Hair follicle dermal papilla cell (primary cell): Measurements from ENCODE around the gene COASY. TPM values are rescaled to one million over a fixed set of nuclear protein-coding genes. Genes with fewer than 3 reads are reported as not detected.

Experiments
- total RNA-seq: library from RNA; depleted of rRNA; stranded (reverse); fragments of >200 nt; gene quantifications from 2 replicates; pipeline ENCODE4 v1.2.3, GENCODE V29; 2012

Gene COASY
- 19.1 and 23.2 TPM in 2 replicates for total RNA-seq

GRCh38 chr17:42561897-42562387 is at the start of gene COASY:
COASY (plus strand) TSS chr17:42562148; CDS start chr17:42562623, 475 bp downstream.

GRCh38 chr17:42536048-42536371 is 25.9 kb upstream of the COASY start, which contains the start of gene NAGLU:
NAGLU (plus strand) TSS chr17:42536241; CDS start chr17:42536273, 32 bp downstream.

GRCh38 chr17:42552736-42553135 is 9.2 kb upstream of the COASY start, which contains the start of gene HSD17B1:
HSD17B1 (plus strand) TSS chr17:42552923; CDS start chr17:42552934, 11 bp downstream.

DNA sequence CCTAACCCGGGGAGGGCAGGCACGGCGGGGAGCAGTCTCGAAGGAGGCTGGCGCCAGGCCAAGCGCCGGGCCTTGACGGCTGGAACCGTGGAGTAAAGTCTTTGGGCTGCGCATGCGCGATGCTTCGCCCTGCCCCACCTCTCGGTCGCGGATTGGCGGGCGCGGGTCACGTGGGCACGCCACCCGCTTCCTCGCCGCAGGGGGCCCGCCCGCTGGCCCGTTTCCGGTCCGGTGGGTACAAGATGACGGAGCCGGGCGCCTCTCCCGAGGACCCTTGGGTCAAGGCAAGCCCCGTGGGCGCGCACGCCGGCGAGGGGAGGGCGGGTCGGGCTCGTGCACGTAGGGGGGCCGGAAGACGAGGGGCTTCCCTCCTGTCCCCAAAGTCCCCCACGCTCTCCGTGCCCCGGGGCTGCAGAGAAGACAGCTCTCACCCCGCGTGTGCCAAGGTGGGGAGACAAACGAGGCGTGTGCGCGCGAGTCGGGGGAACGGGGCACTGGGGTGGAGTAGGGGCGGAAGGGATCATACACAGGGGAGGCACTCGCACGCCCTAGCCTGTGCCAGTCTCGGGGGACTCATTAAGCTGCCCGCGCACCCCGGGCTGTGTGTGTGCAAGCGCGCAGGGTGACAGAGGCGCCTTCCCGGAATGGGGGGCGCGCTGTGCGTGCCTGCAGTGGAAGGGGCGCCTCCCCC is 5.1 kb downstream of the COASY start, which contains the start of gene MLX:
MLX (plus strand) TSS at position 218 of the 691 bp plus-strand sequence; CDS start at position 243, 25 bp downstream.

DNA sequence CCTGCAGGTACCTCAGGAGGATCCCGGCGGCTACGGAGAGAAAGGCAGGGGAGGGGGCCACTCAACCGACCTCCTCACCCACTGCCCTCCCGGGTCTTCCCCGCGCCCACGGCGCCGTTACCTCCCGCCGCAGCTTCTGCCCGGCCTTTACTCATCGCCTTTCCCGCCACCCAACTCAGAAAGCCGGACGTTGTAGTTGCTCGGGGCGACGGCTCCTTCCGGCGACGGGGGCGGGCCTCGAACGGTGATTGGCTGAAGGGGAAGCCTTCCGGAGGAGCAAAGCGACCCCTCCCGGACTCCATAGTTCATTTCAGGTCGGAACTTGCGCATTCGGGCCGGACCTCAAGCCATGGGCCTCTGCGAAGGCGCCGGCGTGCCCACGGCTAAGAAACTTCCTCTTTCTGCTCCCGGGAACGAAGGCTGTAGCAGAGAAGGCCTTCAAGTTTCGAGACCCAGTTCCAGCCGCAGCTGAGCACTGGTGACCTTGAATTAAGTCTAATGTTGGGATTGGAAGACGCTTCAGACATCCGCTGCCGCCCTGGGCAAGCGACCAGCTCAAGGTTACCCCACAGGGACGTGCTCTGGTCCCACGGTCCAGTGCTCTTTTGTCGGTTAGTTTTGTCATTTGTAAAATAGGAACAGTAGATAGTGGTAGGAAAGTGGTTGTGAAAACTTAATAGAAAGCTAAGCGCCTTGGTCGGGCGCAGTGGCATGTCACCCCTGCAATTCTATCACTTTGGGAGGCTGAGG is 15.8 kb downstream of the COASY start, which contains the start of gene PSMC3IP:
PSMC3IP (minus strand) TSS at position 198 of the 750 bp plus-strand sequence; CDS start at position 155, 43 bp downstream.

DNA sequence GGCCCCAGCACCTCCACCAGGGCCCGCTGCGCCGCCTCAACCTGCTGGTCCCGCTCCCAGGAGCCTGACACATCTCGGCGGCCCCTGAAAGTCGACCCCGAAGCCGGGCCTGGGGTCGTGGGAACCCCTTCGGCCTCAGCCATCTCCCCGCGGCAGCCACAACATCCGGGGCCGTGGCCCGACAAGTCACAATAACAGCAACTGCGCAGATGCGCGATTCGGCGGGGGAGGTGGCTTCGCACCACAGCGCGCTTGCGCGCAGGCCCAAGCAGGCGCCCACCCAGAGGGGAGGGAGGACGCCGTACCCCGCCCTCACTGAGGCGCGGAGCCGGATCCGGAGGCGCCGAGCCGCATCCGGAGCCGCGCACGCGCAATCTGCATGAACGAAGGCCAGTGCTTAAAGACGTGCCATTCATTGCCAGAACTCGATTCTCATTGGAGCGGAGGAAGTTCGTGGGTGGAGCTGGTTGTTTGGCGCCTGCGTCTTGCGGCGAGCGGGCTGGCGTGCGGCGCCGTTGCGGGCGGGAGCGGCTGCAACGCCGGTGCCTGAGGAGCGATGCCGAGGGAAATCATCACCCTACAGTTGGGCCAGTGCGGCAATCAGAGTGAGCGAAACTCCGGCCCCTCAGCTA is 47.4 kb downstream of the COASY start, which contains the start of the genes RETREG3 and TUBG1:
RETREG3 (minus strand) TSS at position 193 of the 632 bp plus-strand sequence; CDS start at position 143, 50 bp downstream.
TUBG1 (plus strand) TSS at position 502 of the 632 bp plus-strand sequence; CDS start at position 557, 55 bp downstream.

Other genes with a start within 250 kb of the COASY start
- 203 and 277 TPM in 2 replicates for gene STAT3, start 173.7 kb upstream of the COASY start, total RNA-seq
- gene CAVIN1, start 138.9 kb upstream of the COASY start, total RNA-seq: 1,335 and 1,666 TPM in 2 replicates
- 56.6 and 59.7 TPM in 2 replicates for gene ATP6V0A1, start 103.3 kb upstream of the COASY start, total RNA-seq
- gene NAGLU, start 25.9 kb upstream of the COASY start, total RNA-seq: 69.8 and 72.1 TPM in 2 replicates
- 0.12 and 0.81 TPM in 2 replicates for gene HSD17B1, start 9.2 kb upstream of the COASY start, total RNA-seq
- gene MLX, start 5.0 kb downstream of the COASY start, total RNA-seq: 45.7 and 54.4 TPM in 2 replicates
- gene PSMC3IP, start 15.6 kb downstream of the COASY start, total RNA-seq: 0.97 and 1.3 TPM in 2 replicates
- 116 and 136 TPM in 2 replicates for gene RETREG3, start 47.2 kb downstream of the COASY start, total RNA-seq
- 29.9 and 35.2 TPM in 2 replicates for gene TUBG1, start 47.5 kb downstream of the COASY start, total RNA-seq
- gene TUBG2, start 97.1 kb downstream of the COASY start, total RNA-seq: 14.9 and 17.7 TPM in 2 replicates
- 22.0 and 24.5 TPM in 2 replicates for gene PLEKHH3, start 114.8 kb downstream of the COASY start, total RNA-seq
- 2.2 and 2.4 TPM in 2 replicates for gene CCR10, start 119.7 kb downstream of the COASY start, total RNA-seq
- 38.0 and 51.6 TPM in 2 replicates for gene CNTNAP1, start 120.4 kb downstream of the COASY start, total RNA-seq
- gene EZH1, start 182.9 kb downstream of the COASY start, total RNA-seq: 32.9 and 37.8 TPM in 2 replicates
- gene RAMP2, start 199.1 kb downstream of the COASY start, total RNA-seq: not detected in 2 replicates
- gene VPS25, start 211.3 kb downstream of the COASY start, total RNA-seq: 40.2 and 46.8 TPM in 2 replicates
- gene WNK4, start 218.5 kb downstream of the COASY start, total RNA-seq: under 0.01 TPM in 1 of 2 replicates, not detected in the other
- gene COA3, start 236.6 kb downstream of the COASY start, total RNA-seq: 38.1 and 48.7 TPM in 2 replicates
- gene CNTD1, start 236.7 kb downstream of the COASY start, total RNA-seq: not detected in 2 replicates